Astrocyte (in vitro differentiated cells and primary cell): Measurements from ENCODE around the gene FAM78B. TPM values are rescaled to one million over a fixed set of nuclear protein-coding genes. Genes with fewer than 3 reads are reported as not detected.

Experiments
- DNase-seq: peaks from one replicate; pipeline ENCODE4 v3.0.0-alpha.2; 2010; ENCODE audit warnings: low read depth
- FAIRE-seq: peaks from 2 replicates; lab custom pipeline; 2011; peaks lifted over from hg19 to GRCh38; lab: Jason Lieb, UNC
- H2AFZ ChIP-seq: 2 replicates; pipeline ENCODE4 v1.6.0; 2012; ENCODE audit warnings: low read depth, low read length, inconsistent platforms
- H3K27ac ChIP-seq: 2 replicates; pipeline ENCODE4 v1.5.1; 2011; ENCODE audit warnings: low read depth, low read length, inconsistent platforms
- H3K27me3 ChIP-seq: 2 replicates; pipeline ENCODE4 v1.6.0; 2011; ENCODE audit warnings: low read length, inconsistent platforms; ENCODE audit not compliant: insufficient read depth
- H3K36me3 ChIP-seq: 2 replicates; pipeline ENCODE4 v1.5.1; 2011; ENCODE audit warnings: low read length, inconsistent platforms; ENCODE audit not compliant: insufficient read depth
- H3K4me1 ChIP-seq: 2 replicates; pipeline ENCODE4 v1.5.1; 2011; ENCODE audit warnings: low read length, inconsistent platforms; ENCODE audit not compliant: insufficient read depth
- H3K4me2 ChIP-seq: 2 replicates; pipeline ENCODE4 v1.6.0; 2012; ENCODE audit warnings: low read length, inconsistent platforms
- H3K4me3 ChIP-seq: 2 replicates; pipeline ENCODE4 v1.5.1; 2011; ENCODE audit warnings: low read depth, mild to moderate bottlenecking, low read length, inconsistent platforms; ENCODE audit not compliant: insufficient read depth
- H3K79me2 ChIP-seq: 2 replicates; pipeline ENCODE4 v1.6.0; 2012; ENCODE audit warnings: mild to moderate bottlenecking, low read length, inconsistent platforms; ENCODE audit not compliant: insufficient read depth
- H3K9ac ChIP-seq: 2 replicates; pipeline ENCODE4 v1.6.0; 2012; ENCODE audit warnings: mild to moderate bottlenecking, low read length, inconsistent platforms
- H3K9me3 ChIP-seq: 2 replicates; pipeline ENCODE4 v1.5.1; 2012; ENCODE audit warnings: low read depth, mild to moderate bottlenecking, low read length, inconsistent platforms; ENCODE audit not compliant: insufficient read depth
- H4K20me1 ChIP-seq: 2 replicates; pipeline ENCODE4 v1.6.0; 2012; ENCODE audit warnings: low read length, inconsistent platforms; ENCODE audit not compliant: insufficient read depth
- H3K27ac Mint-ChIP-seq: one replicate; pipeline ENCODE4 v1.8.0; 2021; ENCODE audit warnings: mild to moderate bottlenecking, mixed read lengths; ENCODE audit not compliant: unreplicated experiment
- H3K27me3 Mint-ChIP-seq: one replicate; pipeline ENCODE4 v1.8.0; 2021; ENCODE audit warnings: low read depth, mixed read lengths; ENCODE audit not compliant: unreplicated experiment
- H3K36me3 Mint-ChIP-seq: one replicate; pipeline ENCODE4 v1.8.0; 2021; ENCODE audit warnings: low read depth, mixed read lengths; ENCODE audit not compliant: unreplicated experiment
- H3K4me1 Mint-ChIP-seq: one replicate; pipeline ENCODE4 v1.8.0; 2021; ENCODE audit warnings: low read depth, mixed read lengths; ENCODE audit not compliant: unreplicated experiment
- H3K4me3 Mint-ChIP-seq: one replicate; pipeline ENCODE4 v1.8.0; 2021; ENCODE audit warnings: mild to moderate bottlenecking, moderate library complexity, mixed read lengths; ENCODE audit not compliant: unreplicated experiment
- H3K9me3 Mint-ChIP-seq: one replicate; pipeline ENCODE4 v1.8.0; 2021; ENCODE audit warnings: mild to moderate bottlenecking, mixed read lengths; ENCODE audit not compliant: unreplicated experiment
- EZH2 ChIP-seq: IDR thresholded peaks from 2 replicates; pipeline ENCODE4 v1.6.1; 2012; ENCODE audit warnings: mild to moderate bottlenecking, low read length, inconsistent platforms; ENCODE audit not compliant: insufficient read depth
- total RNA-seq: library from RNA; stranded (reverse); gene quantifications from 2 replicates; pipeline ENCODE4 v1.2.1, GENCODE V29; 2021
- TF ChIP-seq, protein P1 (sequence below): IDR thresholded peaks from 2 replicates; pipeline ENCODE4 v1.5.1; 2011; ENCODE audit warnings: low read depth, mild to moderate bottlenecking, inconsistent platforms, low read length, moderate library complexity; ENCODE audit not compliant: insufficient read depth

Gene FAM78B
- total RNA-seq, 1 donor from 2014 or later, result 0.20 TPM

DNA sequence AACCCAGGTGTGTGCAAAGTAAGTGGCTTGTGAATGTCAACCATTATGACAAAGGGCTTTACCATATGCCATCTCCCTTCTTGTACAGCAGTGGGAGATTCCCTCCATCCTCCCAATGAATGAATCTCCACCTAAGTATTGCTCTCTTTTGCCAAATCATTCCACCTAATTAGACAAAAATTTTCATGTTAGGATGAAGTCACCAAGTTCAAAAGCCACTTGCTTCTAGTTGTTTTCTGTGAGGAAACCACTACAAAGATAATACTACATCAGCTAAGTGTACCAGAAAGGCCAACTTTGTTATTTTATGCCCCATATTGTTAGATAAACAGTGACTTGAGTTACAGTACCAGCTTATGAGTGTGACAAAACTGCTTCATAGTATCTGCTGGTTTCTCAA, 34.3 kb downstream of the FAM78B start:
- TF ChIP-seq, protein P1, sequence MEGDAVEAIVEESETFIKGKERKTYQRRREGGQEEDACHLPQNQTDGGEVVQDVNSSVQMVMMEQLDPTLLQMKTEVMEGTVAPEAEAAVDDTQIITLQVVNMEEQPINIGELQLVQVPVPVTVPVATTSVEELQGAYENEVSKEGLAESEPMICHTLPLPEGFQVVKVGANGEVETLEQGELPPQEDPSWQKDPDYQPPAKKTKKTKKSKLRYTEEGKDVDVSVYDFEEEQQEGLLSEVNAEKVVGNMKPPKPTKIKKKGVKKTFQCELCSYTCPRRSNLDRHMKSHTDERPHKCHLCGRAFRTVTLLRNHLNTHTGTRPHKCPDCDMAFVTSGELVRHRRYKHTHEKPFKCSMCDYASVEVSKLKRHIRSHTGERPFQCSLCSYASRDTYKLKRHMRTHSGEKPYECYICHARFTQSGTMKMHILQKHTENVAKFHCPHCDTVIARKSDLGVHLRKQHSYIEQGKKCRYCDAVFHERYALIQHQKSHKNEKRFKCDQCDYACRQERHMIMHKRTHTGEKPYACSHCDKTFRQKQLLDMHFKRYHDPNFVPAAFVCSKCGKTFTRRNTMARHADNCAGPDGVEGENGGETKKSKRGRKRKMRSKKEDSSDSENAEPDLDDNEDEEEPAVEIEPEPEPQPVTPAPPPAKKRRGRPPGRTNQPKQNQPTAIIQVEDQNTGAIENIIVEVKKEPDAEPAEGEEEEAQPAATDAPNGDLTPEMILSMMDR, result no peak
- TF ChIP-seq EZH2, result no peak
- Mint-ChIP-seq H3K27ac (no peak overlapping the region), H3K9me3 (no peaks in the 10 kb centered on the region), H3K27me3 (peaks cover 14% of the 10 kb centered on the region), H3K4me1 (no peaks in the 10 kb centered on the region), H3K4me3 (no peak overlapping the region), H3K36me3 (no peaks in the 10 kb centered on the region)
- FAIRE-seq (no peak), DNase-seq (peak; percentile 64)
- Histone ChIP-seq H4K20me1 (peaks cover 2% of the 10 kb centered on the region), H3K27ac (no peak overlapping the region), H3K9ac (no peak overlapping the region), H3K4me2 (no peak overlapping the region), H3K9me3 (no peaks in the 10 kb centered on the region), H3K36me3 (no peaks in the 10 kb centered on the region), H3K27me3 (peaks cover 4% of the 10 kb centered on the region), H2AFZ (no peak overlapping the region), H3K4me1 (no peaks in the 10 kb centered on the region), H3K4me3 (no peak overlapping the region), H3K79me2 (no peaks in the 10 kb centered on the region)

DNA sequence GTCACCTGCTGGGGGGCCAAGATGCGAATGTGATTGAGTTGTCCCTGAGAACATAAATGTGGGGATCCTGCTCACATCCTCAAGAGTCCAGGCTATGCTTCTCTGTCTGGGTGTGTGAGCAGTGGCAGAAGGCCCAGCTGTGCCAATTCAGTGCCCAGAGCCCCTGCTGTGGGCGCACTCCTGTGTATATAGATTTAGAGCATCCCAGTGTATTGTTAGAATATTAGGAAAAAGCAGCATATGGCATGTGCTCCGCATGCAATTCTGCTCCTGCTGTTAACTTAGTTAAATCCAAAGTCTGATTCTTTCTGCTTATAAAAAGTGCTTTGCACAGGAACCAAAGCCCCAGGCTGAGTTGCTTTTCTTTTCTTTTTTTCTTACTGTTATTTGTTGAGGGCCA, 37.8 kb downstream of the FAM78B start:
- H3K4me3 ChIP-seq, result no peak overlapping the region
- H3K9me3 Mint-ChIP-seq, result no peaks in the 10 kb centered on the region
- H3K79me2 ChIP-seq, result no peaks in the 10 kb centered on the region
- H3K4me2 ChIP-seq, result no peak overlapping the region
- no peaks in the 10 kb centered on the region for H3K4me1 Mint-ChIP-seq
- peaks cover 3% of the 10 kb centered on the region for H3K27me3 Mint-ChIP-seq
- no peaks in the 10 kb centered on the region for H3K27me3 ChIP-seq
- H3K27ac Mint-ChIP-seq, result no peak overlapping the region
- H3K9ac ChIP-seq, result no peak overlapping the region
- no peak overlapping the region for H3K27ac ChIP-seq
- TF ChIP-seq, protein P1, result no peak
- no peak for TF ChIP-seq EZH2
- no peak overlapping the region for H3K4me3 Mint-ChIP-seq
- H3K36me3 ChIP-seq, result no peaks in the 10 kb centered on the region
- no peaks in the 10 kb centered on the region for H3K4me1 ChIP-seq
- DNase-seq (no peak), FAIRE-seq (no peak)
- no peaks in the 10 kb centered on the region for H3K9me3 ChIP-seq
- H4K20me1 ChIP-seq, result peaks cover 2% of the 10 kb centered on the region
- H2AFZ ChIP-seq, result no peak overlapping the region
- H3K36me3 Mint-ChIP-seq, result no peaks in the 10 kb centered on the region

DNA sequence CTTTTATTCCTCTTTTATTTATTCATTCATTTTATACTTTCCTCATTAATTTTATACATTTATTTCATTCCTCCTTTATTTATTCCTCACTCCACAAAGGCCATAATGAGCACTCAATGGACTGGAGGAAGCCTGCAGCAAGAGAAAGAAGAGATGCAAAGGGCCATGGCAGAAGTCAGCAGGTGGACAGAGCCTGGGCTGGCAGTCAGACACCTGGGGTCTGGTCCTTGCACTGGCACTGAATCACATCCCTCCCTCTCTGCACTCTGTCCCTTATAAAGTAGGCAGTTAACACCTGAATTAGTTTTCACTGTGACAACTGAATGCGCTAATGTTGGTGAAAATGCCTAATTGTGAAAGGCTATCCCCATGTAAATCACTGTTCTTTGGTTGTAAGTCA, 38.6 kb downstream of the FAM78B start:
- H2AFZ ChIP-seq, result no peak overlapping the region
- no peaks in the 10 kb centered on the region for H3K36me3 ChIP-seq
- no peak overlapping the region for H3K4me3 ChIP-seq
- H3K9me3 Mint-ChIP-seq, result no peaks in the 10 kb centered on the region
- no peak overlapping the region for H3K27ac Mint-ChIP-seq
- H3K4me3 Mint-ChIP-seq, result no peak overlapping the region
- peaks cover 2% of the 10 kb centered on the region for H4K20me1 ChIP-seq
- FAIRE-seq (no peak), DNase-seq (no peak)
- H3K9ac ChIP-seq, result no peak overlapping the region
- H3K27ac ChIP-seq, result no peak overlapping the region
- H3K36me3 Mint-ChIP-seq, result no peaks in the 10 kb centered on the region
- H3K4me2 ChIP-seq, result no peak overlapping the region
- no peaks in the 10 kb centered on the region for H3K4me1 ChIP-seq
- TF ChIP-seq, protein P1, result no peak
- TF ChIP-seq EZH2, result no peak
- no peaks in the 10 kb centered on the region for H3K79me2 ChIP-seq
- H3K4me1 Mint-ChIP-seq, result no peaks in the 10 kb centered on the region
- peaks cover 3% of the 10 kb centered on the region for H3K27me3 Mint-ChIP-seq
- H3K27me3 ChIP-seq, result no peaks in the 10 kb centered on the region
- no peaks in the 10 kb centered on the region for H3K9me3 ChIP-seq
